T-helper 17 cell (primary cell): ENCODE measurements around the gene SLC39A9. TPM values are rescaled to one million over a fixed set of nuclear protein-coding genes. Genes with fewer than 3 reads are reported as not detected.

Experiments
- ATAC-seq: fragments of 150-1000 bp; cut with Tn5 transposase; 2 replicates; pipeline ENCODE4 v1.10.0; 2021; ENCODE audit warnings: mild to moderate bottlenecking, moderate library complexity
- DNase-seq, 3 donors: peaks; one replicate each; pipeline versions ENCODE4 v3.0.0 to v3.0.0-alpha.2; 2020 to 2021
- H3K9me3 ChIP-seq: one replicate; pipeline ENCODE4 v1.7.0; 2013; ENCODE audit warnings: low read length, mild to moderate bottlenecking; ENCODE audit not compliant: control insufficient read depth, poor library complexity, severe bottlenecking
- H3K27ac Mint-ChIP-seq: one replicate; pipeline ENCODE4 v1.8.0; 2022; ENCODE audit warnings: mild to moderate bottlenecking, moderate library complexity, mixed read lengths
- H3K27me3 Mint-ChIP-seq: one replicate; pipeline ENCODE4 v1.8.0; 2022; ENCODE audit warnings: mixed read lengths
- H3K36me3 Mint-ChIP-seq: one replicate; pipeline ENCODE4 v1.8.0; 2022; ENCODE audit warnings: low read depth, mixed read lengths
- H3K4me1 Mint-ChIP-seq: one replicate; pipeline ENCODE4 v1.8.0; 2022; ENCODE audit warnings: mild to moderate bottlenecking, mixed read lengths
- H3K4me3 Mint-ChIP-seq: one replicate; pipeline ENCODE4 v1.8.0; 2022; ENCODE audit warnings: mild to moderate bottlenecking, moderate library complexity, mixed read lengths
- total RNA-seq, 4 donors: library from RNA in 2 of 4; stranded (reverse) in 2 of 4; gene quantifications; one replicate each; pipeline ENCODE4 v1.2.3 and lab custom pipeline; 2022 to 2026

SLC39A9 gene, protein sequence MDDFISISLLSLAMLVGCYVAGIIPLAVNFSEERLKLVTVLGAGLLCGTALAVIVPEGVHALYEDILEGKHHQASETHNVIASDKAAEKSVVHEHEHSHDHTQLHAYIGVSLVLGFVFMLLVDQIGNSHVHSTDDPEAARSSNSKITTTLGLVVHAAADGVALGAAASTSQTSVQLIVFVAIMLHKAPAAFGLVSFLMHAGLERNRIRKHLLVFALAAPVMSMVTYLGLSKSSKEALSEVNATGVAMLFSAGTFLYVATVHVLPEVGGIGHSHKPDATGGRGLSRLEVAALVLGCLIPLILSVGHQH
- total RNA-seq: 10 to 100 TPM; 27.6 to 31.0 TPM
- total RNA-seq (lab: John Stamatoyannopoulos, UW): 51.3 to 81.1 reads per million in 2 donors

DNA sequence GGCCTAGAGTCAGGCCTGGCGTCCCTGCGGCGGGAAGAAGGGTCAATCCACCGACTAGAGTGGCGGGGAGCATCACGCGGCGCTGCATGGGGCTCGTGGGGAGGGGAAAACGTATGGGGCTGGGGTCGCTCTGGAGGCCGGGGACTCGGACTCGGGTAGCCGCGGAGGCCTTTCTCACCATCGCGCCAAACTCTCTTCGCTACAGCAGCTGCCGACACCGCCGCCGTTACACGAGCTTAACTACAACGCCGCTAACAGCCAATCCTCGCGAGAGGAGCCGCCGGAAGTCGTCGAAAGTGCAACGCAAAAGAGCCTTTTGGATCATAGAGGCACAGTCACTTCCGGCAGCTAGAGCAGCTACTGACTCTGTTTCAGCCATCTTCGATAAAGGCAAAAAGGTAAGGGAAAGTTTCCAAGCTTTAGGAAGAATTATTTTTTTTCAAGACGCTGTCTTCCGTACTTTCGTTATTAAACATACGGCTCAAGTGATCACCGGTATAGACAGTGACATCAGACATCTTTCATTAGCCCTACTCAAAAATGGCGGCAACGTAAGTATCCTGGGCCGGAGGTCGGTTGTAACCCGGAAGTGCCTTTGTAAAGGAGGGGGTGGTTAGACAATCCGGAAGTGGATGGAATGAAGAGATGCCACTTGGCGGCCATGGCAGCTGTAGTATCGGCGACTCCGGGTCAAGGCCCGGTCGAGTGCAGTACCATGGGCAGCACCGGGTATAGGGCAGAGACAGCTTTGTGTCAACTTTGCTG, at the start of gene SLC39A9, which contains the start of gene ERH:
SLC39A9 (plus strand) TSS at position 640 of the 765 bp plus-strand sequence. CDS start 678 bp downstream, outside the sequence.
ERH (minus strand) TSS at position 247 of the 765 bp plus-strand sequence; CDS start at position 181, 66 bp downstream.
- H3K27me3 Mint-ChIP-seq: no peaks in the 10 kb centered on the region
- peak within 1 kb of the TSS; percentile 92 for H3K4me3 Mint-ChIP-seq
- ATAC-seq (peak; percentile 86), DNase-seq (peak; percentile 84 to 88 (median 87))
- peaks cover 39% of the 10 kb centered on the region for H3K4me1 Mint-ChIP-seq
- H3K27ac Mint-ChIP-seq: peak within 1 kb of the TSS; percentile 99
- H3K9me3 ChIP-seq: no peaks in the 10 kb centered on the region
- H3K36me3 Mint-ChIP-seq: peaks cover 2% of the 10 kb centered on the region

DNA sequence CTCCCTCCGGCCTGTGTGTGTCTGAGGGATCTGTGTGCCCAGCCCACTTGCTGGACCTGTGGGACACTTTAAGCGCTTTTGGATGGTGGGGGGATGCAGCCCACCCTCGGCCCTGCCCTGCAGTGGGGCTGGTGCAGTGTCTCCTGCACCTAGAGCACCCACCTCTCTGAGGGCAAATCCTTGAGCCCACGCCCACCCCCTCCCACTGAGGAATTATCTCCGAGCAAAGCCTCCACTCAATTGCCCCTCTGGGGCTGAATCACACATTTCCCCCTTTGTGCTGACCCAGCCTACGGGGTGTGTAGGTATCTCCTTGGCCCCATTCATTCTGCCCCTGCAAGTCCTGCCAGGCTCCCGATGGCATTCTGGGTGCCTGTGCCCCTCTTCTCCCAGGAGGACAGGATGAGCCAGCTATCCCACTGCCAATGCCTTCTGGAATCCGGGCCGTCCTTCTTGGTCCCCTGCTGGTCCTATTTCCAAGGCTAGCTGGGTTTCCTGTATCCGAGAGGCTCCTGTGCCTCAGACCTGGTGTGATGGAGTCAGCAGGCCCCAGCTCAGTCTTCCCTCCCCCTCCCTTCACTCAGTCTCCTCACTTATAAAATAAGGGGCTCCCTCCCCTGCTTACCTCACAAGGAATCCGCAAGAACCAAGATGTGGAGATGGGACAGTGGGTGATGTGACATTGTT, 49.3 kb upstream of the SLC39A9 start:
- H3K9me3 ChIP-seq: no peaks in the 10 kb centered on the region
- no peak for ATAC-seq
- Mint-ChIP-seq H3K4me1 (peaks cover 1% of the 10 kb centered on the region), H3K4me3 (no peak overlapping the region), H3K27ac (no peak overlapping the region), H3K27me3 (peaks cover 34% of the 10 kb centered on the region), H3K36me3 (peaks cover 2% of the 10 kb centered on the region)
- DNase-seq: no peak

DNA sequence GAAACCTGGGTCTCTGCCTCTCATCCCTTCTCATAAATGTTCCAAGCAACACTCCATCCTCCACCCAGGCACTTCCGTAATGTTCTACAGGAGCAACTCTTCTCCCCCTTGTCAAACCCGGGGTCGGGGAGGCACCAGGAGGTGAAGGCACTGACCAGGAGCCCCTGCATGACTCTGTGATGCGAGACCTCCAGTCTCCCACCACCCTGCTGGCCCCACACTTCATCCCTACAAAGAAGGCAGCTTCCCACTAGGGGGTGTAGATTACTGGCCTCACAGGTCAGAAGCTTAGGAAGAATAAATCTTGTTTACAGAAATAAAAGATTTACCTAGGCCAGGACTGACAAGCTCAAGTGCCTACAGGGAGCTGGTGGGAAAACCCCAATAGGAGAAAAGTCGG, 47.6 kb upstream of the SLC39A9 start:
- H3K27ac Mint-ChIP-seq: no peak overlapping the region
- DNase-seq: no peak
- H3K4me1 Mint-ChIP-seq: peaks cover 12% of the 10 kb centered on the region
- H3K36me3 Mint-ChIP-seq: peaks cover 2% of the 10 kb centered on the region
- peaks cover 26% of the 10 kb centered on the region for H3K27me3 Mint-ChIP-seq
- ATAC-seq: no peak
- H3K9me3 ChIP-seq: no peaks in the 10 kb centered on the region
- H3K4me3 Mint-ChIP-seq: no peak overlapping the region

DNA sequence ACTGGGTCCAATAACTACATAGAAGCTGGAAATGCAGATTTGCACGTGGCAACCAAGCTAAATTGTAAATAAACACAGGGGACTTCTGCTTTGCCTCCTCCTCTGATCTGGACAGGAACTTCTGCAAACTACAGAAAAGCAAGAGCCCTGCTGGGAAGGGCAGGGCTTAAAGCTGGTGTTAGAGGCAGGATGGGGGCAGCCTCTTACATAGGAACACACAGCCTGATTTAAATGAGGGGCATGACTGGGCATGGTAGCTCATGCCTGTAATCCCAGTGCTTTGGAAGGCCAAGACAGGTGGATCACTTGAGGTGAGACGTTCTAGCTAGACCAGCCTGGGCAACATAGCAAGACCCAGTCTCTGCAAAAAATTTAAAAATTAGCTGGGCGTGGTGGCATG, 47.1 kb upstream of the SLC39A9 start:
- Mint-ChIP-seq H3K27ac (no peak overlapping the region), H3K4me1 (peaks cover 12% of the 10 kb centered on the region), H3K4me3 (no peak overlapping the region), H3K27me3 (peaks cover 26% of the 10 kb centered on the region), H3K36me3 (peaks cover 2% of the 10 kb centered on the region)
- no peaks in the 10 kb centered on the region for H3K9me3 ChIP-seq
- no peak for DNase-seq
- no peak for ATAC-seq

DNA sequence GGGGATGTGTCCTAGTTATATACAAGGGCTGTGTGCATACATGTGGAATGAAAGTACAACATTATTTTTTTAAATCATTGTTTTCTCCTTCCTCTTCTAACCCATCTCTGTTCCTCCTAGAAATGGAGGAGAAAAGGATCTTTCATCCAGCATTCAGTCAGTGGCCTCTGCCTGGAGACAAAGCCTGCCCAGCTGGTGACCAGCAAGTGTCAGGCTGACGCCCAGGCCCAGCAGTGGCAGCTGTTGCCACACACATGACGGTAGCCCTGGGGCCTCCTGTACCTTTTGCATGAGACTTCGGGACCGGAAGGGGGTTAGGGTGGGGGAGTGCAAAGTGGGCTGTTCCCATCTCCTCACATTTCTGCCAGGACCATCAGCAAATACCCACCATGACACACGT, 46.6 kb upstream of the SLC39A9 start:
- DNase-seq: no peak
- H3K4me1 Mint-ChIP-seq: peaks cover 12% of the 10 kb centered on the region
- H3K27me3 Mint-ChIP-seq: peaks cover 26% of the 10 kb centered on the region
- H3K4me3 Mint-ChIP-seq: no peak overlapping the region
- peak overlapping the region; percentile 37 for H3K27ac Mint-ChIP-seq
- H3K36me3 Mint-ChIP-seq: peaks cover 2% of the 10 kb centered on the region
- no peaks in the 10 kb centered on the region for H3K9me3 ChIP-seq
- ATAC-seq: no peak

DNA sequence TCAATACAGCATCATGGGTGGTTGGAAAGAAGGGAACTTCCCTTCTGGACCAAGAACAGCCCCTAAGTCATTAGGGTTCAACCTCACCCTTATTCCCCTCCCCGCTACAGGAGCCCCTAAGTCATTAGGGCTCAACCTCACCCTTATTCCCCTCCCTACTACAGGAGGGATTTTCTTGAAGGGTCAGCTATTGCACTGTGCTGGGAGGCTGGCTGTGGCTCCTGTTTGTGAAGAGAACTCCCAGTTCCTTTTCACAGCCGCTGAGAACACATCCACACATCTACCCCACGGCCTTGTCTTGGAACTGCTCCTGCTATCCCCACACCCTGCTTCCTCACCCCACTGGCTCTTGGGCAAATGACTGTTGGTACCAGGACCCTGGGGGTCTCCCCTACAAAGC, 45.3 kb upstream of the SLC39A9 start:
- H3K9me3 ChIP-seq: no peaks in the 10 kb centered on the region
- no peak overlapping the region for H3K4me3 Mint-ChIP-seq
- no peak for DNase-seq
- H3K36me3 Mint-ChIP-seq: peaks cover 2% of the 10 kb centered on the region
- H3K27ac Mint-ChIP-seq: peak overlapping the region; percentile 37
- H3K4me1 Mint-ChIP-seq: peaks cover 12% of the 10 kb centered on the region
- no peak for ATAC-seq
- H3K27me3 Mint-ChIP-seq: peaks cover 19% of the 10 kb centered on the region

DNA sequence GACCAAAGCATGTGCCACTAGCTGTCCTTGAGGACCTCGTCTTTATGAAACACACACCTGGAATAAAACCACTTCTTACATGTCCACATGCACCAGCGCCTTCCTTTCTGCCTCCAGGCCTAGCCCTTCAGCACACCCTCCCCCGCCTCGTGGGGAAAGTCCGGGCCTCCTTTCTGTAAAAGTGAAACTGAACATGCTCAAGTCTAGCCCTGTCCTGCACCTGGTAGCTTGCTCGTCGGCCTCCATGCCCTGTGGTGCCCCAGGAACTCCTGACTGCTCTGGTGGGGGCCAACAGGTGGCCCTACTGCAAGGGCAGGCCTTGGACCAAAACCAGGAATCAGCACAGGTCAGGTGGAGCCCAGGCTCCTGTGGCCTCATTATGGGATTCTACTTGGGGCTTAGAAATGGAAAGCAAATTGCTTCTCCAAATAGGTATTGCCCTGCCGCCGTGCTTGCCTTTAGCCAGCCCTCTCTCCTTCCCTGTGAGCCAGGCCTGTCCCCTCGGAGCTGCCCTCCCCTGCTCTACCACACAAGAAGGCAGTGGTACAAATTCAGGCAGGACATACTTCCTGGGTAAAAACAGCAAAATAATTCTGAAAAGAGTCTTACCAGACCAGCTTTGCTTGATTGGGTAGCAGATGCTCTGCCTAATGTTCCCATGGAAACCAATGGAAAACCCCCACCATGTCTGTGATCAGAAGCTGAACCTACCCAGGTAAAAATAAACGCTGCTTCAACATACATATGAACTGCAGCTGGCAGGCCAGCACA, 43.9 kb upstream of the SLC39A9 start:
- peaks cover 2% of the 10 kb centered on the region for H3K36me3 Mint-ChIP-seq
- H3K27ac Mint-ChIP-seq: peak overlapping the region; percentile 85
- peaks cover 27% of the 10 kb centered on the region for H3K27me3 Mint-ChIP-seq
- no peaks in the 10 kb centered on the region for H3K9me3 ChIP-seq
- ATAC-seq (peak; percentile 96), DNase-seq (peak in 1 of 3 donors; percentile 50)
- peaks cover 19% of the 10 kb centered on the region for H3K4me1 Mint-ChIP-seq
- peak overlapping the region; percentile 87 for H3K4me3 Mint-ChIP-seq

DNA sequence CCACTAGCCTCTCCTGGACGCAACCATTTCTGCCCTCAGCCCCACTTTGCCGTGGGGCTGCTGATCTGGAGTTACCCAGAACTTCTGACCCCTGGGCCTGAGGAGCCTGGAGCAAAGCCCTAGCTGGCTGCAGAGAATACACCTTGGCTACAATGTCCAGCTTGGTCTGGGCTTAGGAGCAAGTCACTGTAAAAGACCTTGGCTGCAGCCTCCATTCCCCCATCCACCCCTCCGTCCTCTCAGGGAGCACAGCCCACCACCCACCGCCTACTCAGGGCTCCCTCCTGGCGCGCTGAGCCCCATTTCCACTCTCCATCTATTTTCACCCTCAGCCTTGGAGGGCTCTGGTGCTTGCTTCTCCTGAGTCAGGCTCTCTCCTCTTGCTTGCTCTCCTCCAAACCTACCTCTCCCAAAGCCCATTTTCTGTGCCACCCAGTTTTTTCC, 43.3 kb upstream of the SLC39A9 start:
- DNase-seq (no peak), ATAC-seq (no peak)
- H3K27ac Mint-ChIP-seq: peak overlapping the region; percentile 85
- H3K4me1 Mint-ChIP-seq: peaks cover 19% of the 10 kb centered on the region
- peaks cover 2% of the 10 kb centered on the region for H3K36me3 Mint-ChIP-seq
- H3K27me3 Mint-ChIP-seq: peaks cover 23% of the 10 kb centered on the region
- no peaks in the 10 kb centered on the region for H3K9me3 ChIP-seq
- H3K4me3 Mint-ChIP-seq: peak overlapping the region; percentile 87

DNA sequence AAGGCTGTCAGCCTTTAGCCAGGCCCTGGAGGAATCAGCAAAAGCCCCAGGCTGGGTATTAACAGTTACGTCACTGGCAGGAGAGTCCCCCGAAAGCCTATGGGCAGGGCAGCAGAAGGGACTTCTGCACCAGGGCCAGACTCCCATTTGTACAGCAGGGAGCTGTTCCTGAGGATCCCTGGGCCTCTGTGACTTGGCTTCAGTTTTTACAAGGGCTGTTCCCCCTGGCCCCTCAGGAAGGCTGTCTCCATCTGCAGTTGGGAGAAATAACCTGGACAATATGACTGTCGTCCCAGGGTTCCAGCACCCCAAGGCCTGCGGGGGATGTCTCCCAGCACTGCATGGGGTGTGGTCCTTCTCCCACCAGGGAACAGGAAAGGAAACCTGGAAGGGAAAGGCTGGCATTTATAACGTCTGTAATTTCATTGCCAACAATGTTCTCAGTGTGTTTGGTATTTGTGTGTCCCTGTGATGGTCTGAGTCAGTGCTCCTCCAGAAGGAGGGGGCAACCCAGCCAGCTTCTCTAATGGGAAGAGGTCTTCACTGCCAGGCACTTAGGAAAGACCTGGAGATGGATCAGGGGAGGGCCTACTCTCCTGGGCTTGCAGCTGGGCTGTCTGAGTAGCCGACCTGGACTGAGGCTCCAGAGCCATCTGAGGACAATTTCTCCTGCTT, 42.7 kb upstream of the SLC39A9 start:
- Mint-ChIP-seq H3K36me3 (peaks cover 3% of the 10 kb centered on the region), H3K27ac (peak overlapping the region; percentile 85), H3K4me1 (peaks cover 19% of the 10 kb centered on the region), H3K4me3 (peak overlapping the region; percentile 66), H3K27me3 (peaks cover 23% of the 10 kb centered on the region)
- no peaks in the 10 kb centered on the region for H3K9me3 ChIP-seq
- ATAC-seq (no peak), DNase-seq (no peak)

DNA sequence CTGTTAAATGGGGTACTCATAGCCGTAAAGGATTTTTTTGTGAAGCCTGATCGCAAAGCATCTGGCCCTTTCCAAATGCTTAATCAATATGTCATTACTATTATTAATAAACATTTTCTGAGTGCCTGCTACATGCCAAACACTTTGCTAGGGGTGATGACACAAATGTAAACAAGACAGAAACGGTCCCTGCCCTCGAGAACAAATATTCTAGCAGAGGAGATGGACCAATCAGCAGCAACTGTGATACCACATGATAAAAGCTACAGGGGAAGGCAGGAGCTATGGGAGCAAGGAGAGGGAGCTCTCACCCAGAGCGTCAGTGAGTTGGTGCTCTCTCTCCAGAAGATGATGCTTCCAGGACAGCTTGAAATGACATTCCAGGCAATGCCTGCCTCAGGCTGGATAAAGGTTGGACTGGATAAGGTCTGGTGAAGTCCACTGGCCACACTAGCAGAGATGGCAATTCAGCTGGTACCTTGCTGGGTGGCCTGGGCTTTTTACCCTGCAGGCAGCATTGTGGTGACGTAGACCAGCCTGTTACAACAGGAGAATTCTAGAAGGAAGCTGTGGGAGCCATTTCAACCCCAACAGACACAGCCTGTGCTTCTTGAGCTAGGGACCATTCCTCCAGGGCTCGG, 41.5 kb upstream of the SLC39A9 start:
- H3K4me1 Mint-ChIP-seq: peaks cover 19% of the 10 kb centered on the region
- peaks cover 2% of the 10 kb centered on the region for H3K36me3 Mint-ChIP-seq
- H3K4me3 Mint-ChIP-seq: no peak overlapping the region
- no peak for DNase-seq
- H3K27ac Mint-ChIP-seq: peak overlapping the region; percentile 85
- no peaks in the 10 kb centered on the region for H3K9me3 ChIP-seq
- H3K27me3 Mint-ChIP-seq: peaks cover 27% of the 10 kb centered on the region
- no peak for ATAC-seq

DNA sequence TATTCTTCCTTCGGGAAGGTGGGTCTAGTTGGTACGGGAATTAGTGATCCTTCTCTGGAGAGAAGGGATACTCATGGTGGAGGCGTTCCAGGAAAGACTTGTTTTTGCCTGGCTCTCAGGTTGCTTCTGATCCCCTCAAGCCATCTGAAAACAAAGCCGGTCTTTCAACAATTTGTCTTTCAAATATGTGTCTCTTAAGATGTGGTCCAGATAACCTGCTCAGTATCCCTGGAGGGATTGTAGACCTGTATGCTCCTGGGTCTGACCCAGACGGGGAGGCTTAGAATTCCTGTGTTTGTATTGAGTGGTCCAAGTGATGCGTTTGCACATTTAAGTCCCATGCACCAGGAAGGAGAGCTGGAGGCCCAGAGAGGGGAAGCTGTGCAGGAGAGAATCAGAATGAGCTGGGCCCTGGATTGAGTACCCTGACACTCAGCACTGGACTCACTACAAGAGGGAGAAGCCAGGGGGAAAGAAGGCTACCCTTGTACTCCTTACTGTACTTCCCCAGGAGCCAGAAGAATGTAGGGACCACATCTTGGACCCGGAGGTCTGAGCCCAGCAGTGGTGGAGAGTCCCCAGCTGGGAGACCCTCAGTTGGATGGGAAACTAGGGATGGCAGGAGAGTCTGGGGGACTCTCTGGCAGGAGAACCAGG, 40.8 kb upstream of the SLC39A9 start:
- H3K9me3 ChIP-seq: no peaks in the 10 kb centered on the region
- no peak overlapping the region for H3K4me3 Mint-ChIP-seq
- H3K36me3 Mint-ChIP-seq: peaks cover 2% of the 10 kb centered on the region
- peaks cover 19% of the 10 kb centered on the region for H3K4me1 Mint-ChIP-seq
- peak overlapping the region; percentile 47 for H3K27ac Mint-ChIP-seq
- ATAC-seq (no peak), DNase-seq (no peak)
- H3K27me3 Mint-ChIP-seq: peaks cover 27% of the 10 kb centered on the region
